SK-N-SH (cell line): ENCODE data around the gene JAKMIP3. TPM values are rescaled to one million over a fixed set of nuclear protein-coding genes. Genes with fewer than 3 reads are reported as not detected.

Source experiments
- CTCF ChIA-PET: fragments of 300-600, 350-600 bp; formaldehyde crosslinking; extraction: SDS; loops from one replicate; lab custom pipeline; 2021; lab: Yijun Ruan, JAX
- POLR2A ChIA-PET: fragments of 350-600 bp; sonication (Branson Sonifier 250); formaldehyde crosslinking; extraction: SDS; loops from one replicate; lab custom pipeline; 2020; ENCODE audit warnings: antibody characterized with exemption, inconsistent platforms; lab: Yijun Ruan, JAX
- DNase-seq: peaks from one replicate; pipeline ENCODE4 v3.0.0; 2012
- H2AFZ ChIP-seq: fragments of 200-600 bp; sonication (generic); 2 replicates; pipeline ENCODE4 v1.8.1; 2016; ENCODE audit warnings: antibody characterized with exemption, mild to moderate bottlenecking, low read depth
- H3F3A ChIP-seq: fragments of 200-600 bp; sonication (generic); replicated peaks from 2 replicates; pipeline ENCODE3; 2016; ENCODE audit warnings: antibody characterized with exemption, mild to moderate bottlenecking; ENCODE audit not compliant: insufficient read depth
- H3K27ac ChIP-seq, 2 experiments: fragments of 200-500 bp in 1 of 2; fragments of 200-600 bp in 1 of 2; sonication (Bioruptor generic) in 1 of 2; sonication (generic), shearing (Covaris generic) in 1 of 2; 2 replicates each; pipeline versions ENCODE4 v1.5.1 to v1.6.1; 2014 to 2016; ENCODE audit warnings: low read depth in 2 of 2, inconsistent platforms in 1 of 2, low read length in 1 of 2, mild to moderate bottlenecking in 1 of 2, mixed read lengths in 1 of 2
- H3K27me3 ChIP-seq: fragments of 200-600 bp; sonication (generic), shearing (Covaris generic); 2 replicates; pipeline ENCODE4 v1.6.1; 2016; ENCODE audit warnings: mixed run types; ENCODE audit not compliant: insufficient read depth
- H3K36me3 ChIP-seq, 2 experiments: fragments of 200-500 bp in 1 of 2; fragments of 200-600 bp in 1 of 2; sonication (Bioruptor generic) in 1 of 2; sonication (generic) in 1 of 2; replicated peaks in 1 of 2; 2 replicates each; pipeline versions ENCODE3 to v1.5.1; 2014 to 2016; ENCODE audit warnings: low read length in 1 of 2, mild to moderate bottlenecking in 1 of 2; ENCODE audit not compliant: insufficient read depth in 2 of 2, control insufficient read depth in 1 of 2
- H3K4me1 ChIP-seq, 2 experiments: fragments of 200-500 bp in 1 of 2; fragments of 200-600 bp in 1 of 2; sonication (Bioruptor generic) in 1 of 2; sonication (generic), shearing (Covaris generic) in 1 of 2; 2 replicates each; pipeline versions ENCODE4 v1.5.1 to v1.6.1; 2014 to 2016; ENCODE audit warnings: low read depth in 1 of 2, low read length in 1 of 2, mixed run types in 1 of 2; ENCODE audit not compliant: insufficient read depth in 2 of 2, control insufficient read depth in 1 of 2
- H3K4me2 ChIP-seq: fragments of 200-600 bp; sonication (generic), shearing (Covaris generic); 2 replicates; pipeline ENCODE4 v1.6.1; 2017; ENCODE audit warnings: mixed run types
- H3K4me3 ChIP-seq, 2 experiments: fragments of 200-500 bp in 1 of 2; fragments of 200-600 bp in 1 of 2; sonication (Bioruptor generic) in 1 of 2; sonication (generic), shearing (Covaris generic) in 1 of 2; 2 replicates each; pipeline versions ENCODE4 v1.5.1 to v1.8.1; 2014 to 2016; ENCODE audit warnings: low read depth in 2 of 2, inconsistent platforms in 1 of 2, low read length in 1 of 2, mild to moderate bottlenecking in 1 of 2, mixed read lengths in 1 of 2, moderate library complexity in 1 of 2
- H3K79me2 ChIP-seq: fragments of 200-600 bp; sonication (generic); 2 replicates; pipeline ENCODE4 v1.8.1; 2017; ENCODE audit warnings: mild to moderate bottlenecking; ENCODE audit not compliant: insufficient read depth
- H3K9ac ChIP-seq: fragments of 200-600 bp; sonication (generic); 2 replicates; pipeline ENCODE4 v1.6.1; 2017; ENCODE audit warnings: mixed run types
- H3K9me2 ChIP-seq: fragments of 200-600 bp; sonication (generic); 2 replicates; pipeline ENCODE4 v1.6.1; 2017; ENCODE audit warnings: mixed run types
- H3K9me3 ChIP-seq: fragments of 200-600 bp; sonication (generic); 2 replicates; pipeline ENCODE4 v1.6.1; 2017; ENCODE audit warnings: mixed run types, mild to moderate bottlenecking, moderate library complexity
- H4K20me1 ChIP-seq: fragments of 200-600 bp; sonication (generic); 2 replicates; pipeline ENCODE4 v1.6.1; 2017; ENCODE audit warnings: mild to moderate bottlenecking, mixed run types; ENCODE audit not compliant: insufficient read depth
- ELF1 ChIP-seq: IDR thresholded peaks from 2 replicates; pipeline ENCODE4 v1.4.0; 2012
- EZH2phosphoT487 ChIP-seq: fragments of 200-600 bp; sonication (generic); IDR thresholded peaks from 2 replicates; pipeline ENCODE4 v1.6.1; 2017; ENCODE audit warnings: low read depth, mixed run types, mild to moderate bottlenecking, antibody characterized with exemption, moderate library complexity, borderline replicate concordance
- FOSL2 ChIP-seq: IDR thresholded peaks from 2 replicates; pipeline ENCODE4 v1.4.0; 2012; ENCODE audit warnings: low read depth, mild to moderate bottlenecking, moderate library complexity, borderline replicate concordance
- FOXJ3 ChIP-seq: sonication (generic); formaldehyde crosslinking; IDR thresholded peaks from 2 replicates; pipeline ENCODE4 v1.5.1; 2020; ENCODE audit warnings: mild to moderate bottlenecking, missing genetic modification reagents
- GATA2 ChIP-seq: sonication (generic); formaldehyde crosslinking; IDR thresholded peaks from 2 replicates; pipeline ENCODE4 v1.5.0; 2020; ENCODE audit warnings: mild to moderate bottlenecking, missing genetic modification reagents
- JUND ChIP-seq: IDR thresholded peaks from 2 replicates; pipeline ENCODE4 v1.4.0; 2012
- RCOR1 ChIP-seq: fragments of 150-350 bp; IDR thresholded peaks from 2 replicates; pipeline ENCODE4 v1.6.1; 2017; ENCODE audit warnings: antibody characterized with exemption, low read length
- SMC3 ChIP-seq: IDR thresholded peaks from 2 replicates; pipeline ENCODE4 v1.6.1; 2012; ENCODE audit warnings: low read depth, low read length, improper control_type of control experiment
- TAF1 ChIP-seq: IDR thresholded peaks from 2 replicates; pipeline ENCODE4 v1.6.1; 2012; ENCODE audit warnings: low read depth, mild to moderate bottlenecking, low read length, moderate library complexity, borderline replicate concordance
- WGBS: methylation state at CpG from one replicate; pipeline ENCODE4 v1.1.6; 2017; ENCODE audit warnings: low lambda C conversion rate; 5-methylcytosine and 5-hydroxymethylcytosine counted together
- polyA plus RNA-seq, 3 experiments: library from polyadenylated mRNA; depleted of rRNA; stranded (reverse); fragments of >200 nt; gene quantifications; 2 replicates each; pipeline ENCODE4 v1.2.3, GENCODE V29; 2012
- TF ChIP-seq, protein P1 (sequence below): IDR thresholded peaks from 2 replicates; pipeline ENCODE4 v1.4.0; 2012; ENCODE audit warnings: low read depth
- TF ChIP-seq, protein P2 (sequence below): fragments of 150-350 bp; IDR thresholded peaks from 2 replicates; pipeline ENCODE4 v1.6.1; 2016; ENCODE audit warnings: mild to moderate bottlenecking, low read depth, low read length
- TF ChIP-seq, protein P3 (sequence below): IDR thresholded peaks from 2 replicates; pipeline ENCODE4 v1.4.0; 2012; ENCODE audit warnings: low read depth, borderline replicate concordance
- TF ChIP-seq, protein P4 (sequence below): IDR thresholded peaks from 2 replicates; pipeline ENCODE4 v1.4.0; 2012; ENCODE audit warnings: low read depth, borderline replicate concordance

The JAKMIP3 gene
- polyA plus RNA-seq, 1 of the 3 experiments (the other 2 are of a cell fraction): 0.02 TPM

DNA sequence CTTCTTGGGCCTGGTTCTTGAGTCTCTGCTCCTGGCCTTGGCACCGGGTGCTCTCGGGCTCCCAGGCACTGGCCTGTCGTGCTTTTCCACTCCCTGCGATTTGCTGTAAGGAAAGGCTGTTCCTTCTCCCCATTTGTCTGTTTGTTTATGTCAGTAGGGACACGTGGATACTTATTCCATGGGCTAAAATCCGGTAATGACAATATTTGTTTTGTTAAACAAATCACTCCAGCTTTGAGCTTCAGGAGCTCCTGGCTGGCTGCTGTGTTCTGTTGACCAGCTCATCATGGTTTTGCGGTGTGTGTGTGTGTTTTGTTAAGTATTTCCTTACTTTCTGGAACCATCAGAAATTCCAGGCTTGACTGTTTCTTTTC, 17.5 kb upstream of the JAKMIP3 start:
- no peak overlapping the region for H3K4me2 ChIP-seq
- no peak overlapping the region for H2AFZ ChIP-seq
- H4K20me1 ChIP-seq: no peaks in the 10 kb centered on the region
- no peaks in the 10 kb centered on the region for H3K79me2 ChIP-seq
- TF ChIP-seq FOSL2 (no peak), TAF1 (no peak), SMC3 (no peak)
- TF ChIP-seq, protein P1, sequence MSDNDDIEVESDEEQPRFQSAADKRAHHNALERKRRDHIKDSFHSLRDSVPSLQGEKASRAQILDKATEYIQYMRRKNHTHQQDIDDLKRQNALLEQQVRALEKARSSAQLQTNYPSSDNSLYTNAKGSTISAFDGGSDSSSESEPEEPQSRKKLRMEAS: no peak
- TF ChIP-seq, protein P2, sequence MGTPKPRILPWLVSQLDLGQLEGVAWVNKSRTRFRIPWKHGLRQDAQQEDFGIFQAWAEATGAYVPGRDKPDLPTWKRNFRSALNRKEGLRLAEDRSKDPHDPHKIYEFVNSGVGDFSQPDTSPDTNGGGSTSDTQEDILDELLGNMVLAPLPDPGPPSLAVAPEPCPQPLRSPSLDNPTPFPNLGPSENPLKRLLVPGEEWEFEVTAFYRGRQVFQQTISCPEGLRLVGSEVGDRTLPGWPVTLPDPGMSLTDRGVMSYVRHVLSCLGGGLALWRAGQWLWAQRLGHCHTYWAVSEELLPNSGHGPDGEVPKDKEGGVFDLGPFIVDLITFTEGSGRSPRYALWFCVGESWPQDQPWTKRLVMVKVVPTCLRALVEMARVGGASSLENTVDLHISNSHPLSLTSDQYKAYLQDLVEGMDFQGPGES: no peak
- ChIA-PET CTCF (interaction anchor here (0.7 to 1.9 kb wide), 4 partner anchors 10 to 163 kb away, joined by 3 to 4 read pairs (median 4); no protein-coding TSS in a partner anchor), POLR2A (no interaction called here)
- H3K27me3 ChIP-seq: no peaks in the 10 kb centered on the region
- H3K9me3 ChIP-seq: no peaks in the 10 kb centered on the region
- no peaks in the 10 kb centered on the region for H3K36me3 ChIP-seq
- H3F3A ChIP-seq: no peaks in the 10 kb centered on the region
- DNase-seq: no peak
- no peak overlapping the region for H3K27ac ChIP-seq
- 53% methylated on average over 7 of the region's 7 CpGs for WGBS
- no peaks in the 10 kb centered on the region for H3K4me1 ChIP-seq
- no peaks in the 10 kb centered on the region for H3K9me2 ChIP-seq
- no peak overlapping the region for H3K9ac ChIP-seq
- H3K4me3 ChIP-seq: no peak overlapping the region

DNA sequence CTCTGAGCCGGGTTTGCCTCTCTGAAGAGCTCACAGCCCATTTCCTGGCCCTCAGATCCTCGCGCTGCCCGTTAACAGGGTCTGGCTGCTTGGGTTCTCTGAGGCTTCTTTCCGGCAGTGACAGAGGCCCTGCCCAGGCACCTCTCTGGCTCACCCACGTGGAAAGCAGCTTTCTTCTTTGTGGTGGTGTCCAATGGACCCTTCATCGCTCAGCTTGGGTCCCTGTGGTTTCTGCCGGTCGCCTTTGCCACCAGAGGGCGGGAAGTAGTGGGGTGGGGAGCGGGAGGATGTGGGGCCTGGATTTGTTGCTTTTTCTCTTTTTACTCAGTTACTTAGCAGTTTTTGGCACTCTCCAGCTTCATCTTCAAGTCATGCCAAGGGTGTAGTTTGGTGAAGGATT, 15.6 kb upstream of the JAKMIP3 start:
- DNase-seq: no peak
- 64% methylated on average over 11 of the region's 11 CpGs for WGBS
- Histone ChIP-seq H2AFZ (no peak overlapping the region), H3K79me2 (no peaks in the 10 kb centered on the region), H3K27me3 (no peaks in the 10 kb centered on the region), H3K4me2 (no peak overlapping the region), H3K4me3 (no peak overlapping the region), H4K20me1 (no peaks in the 10 kb centered on the region), H3K4me1 (no peaks in the 10 kb centered on the region), H3K36me3 (no peaks in the 10 kb centered on the region), H3K27ac (no peak overlapping the region), H3K9me2 (no peaks in the 10 kb centered on the region), H3F3A (no peaks in the 10 kb centered on the region), H3K9ac (no peak overlapping the region), H3K9me3 (no peaks in the 10 kb centered on the region)
- TF ChIP-seq, protein P3, sequence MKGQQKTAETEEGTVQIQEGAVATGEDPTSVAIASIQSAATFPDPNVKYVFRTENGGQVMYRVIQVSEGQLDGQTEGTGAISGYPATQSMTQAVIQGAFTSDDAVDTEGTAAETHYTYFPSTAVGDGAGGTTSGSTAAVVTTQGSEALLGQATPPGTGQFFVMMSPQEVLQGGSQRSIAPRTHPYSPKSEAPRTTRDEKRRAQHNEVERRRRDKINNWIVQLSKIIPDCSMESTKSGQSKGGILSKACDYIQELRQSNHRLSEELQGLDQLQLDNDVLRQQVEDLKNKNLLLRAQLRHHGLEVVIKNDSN: no peak
- TF ChIP-seq SMC3 (no peak), GATA2 (CRISPR knock-in tag) (no peak), RCOR1 (no peak), JUND (no peak), FOXJ3 (CRISPR knock-in tag) (no peak)
- ChIA-PET CTCF (interaction anchor here (1.2 kb wide), 1 partner anchor 26 kb away, joined by 3 read pairs; no protein-coding TSS in a partner anchor), POLR2A (no interaction called here)

DNA sequence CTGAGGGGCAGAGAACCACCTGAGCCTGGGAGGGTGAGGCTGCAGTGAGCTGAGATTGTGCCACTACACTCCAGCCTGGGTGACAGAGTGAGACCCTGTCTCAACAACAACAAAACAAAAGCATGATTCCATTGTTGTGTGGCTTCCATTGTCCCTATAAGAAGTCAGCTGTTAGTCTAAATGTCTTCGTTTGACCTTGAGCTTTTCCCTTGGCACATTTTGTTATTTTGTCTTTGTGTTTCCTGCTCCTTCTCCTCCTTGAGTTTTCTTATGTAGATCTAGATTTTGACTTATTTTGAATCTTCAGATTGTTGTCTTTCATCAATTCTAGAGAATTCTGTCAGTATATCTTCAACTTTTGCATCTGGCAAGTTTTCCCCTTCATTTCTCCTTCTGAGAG, 13.6 kb upstream of the JAKMIP3 start:
- no peak overlapping the region for H2AFZ ChIP-seq
- ChIA-PET CTCF (interaction anchor here (1.3 kb wide), 1 partner anchor 90 kb away, joined by 3 read pairs; no protein-coding TSS in a partner anchor), POLR2A (no interaction called here)
- H3K9me3 ChIP-seq: no peaks in the 10 kb centered on the region
- no peak overlapping the region for H3K4me2 ChIP-seq
- no peak overlapping the region for H3K4me3 ChIP-seq
- DNase-seq: no peak
- 32% methylated on average over 1 of the region's 1 CpG for whole genome bisulfite sequencing
- no peaks in the 10 kb centered on the region for H3F3A ChIP-seq
- H3K36me3 ChIP-seq: no peaks in the 10 kb centered on the region
- TF ChIP-seq, protein P1: no peak
- no peak for TF ChIP-seq ELF1
- no peak for TF ChIP-seq FOSL2
- TF ChIP-seq EZH2phosphoT487: no peak
- TF ChIP-seq, protein P4, sequence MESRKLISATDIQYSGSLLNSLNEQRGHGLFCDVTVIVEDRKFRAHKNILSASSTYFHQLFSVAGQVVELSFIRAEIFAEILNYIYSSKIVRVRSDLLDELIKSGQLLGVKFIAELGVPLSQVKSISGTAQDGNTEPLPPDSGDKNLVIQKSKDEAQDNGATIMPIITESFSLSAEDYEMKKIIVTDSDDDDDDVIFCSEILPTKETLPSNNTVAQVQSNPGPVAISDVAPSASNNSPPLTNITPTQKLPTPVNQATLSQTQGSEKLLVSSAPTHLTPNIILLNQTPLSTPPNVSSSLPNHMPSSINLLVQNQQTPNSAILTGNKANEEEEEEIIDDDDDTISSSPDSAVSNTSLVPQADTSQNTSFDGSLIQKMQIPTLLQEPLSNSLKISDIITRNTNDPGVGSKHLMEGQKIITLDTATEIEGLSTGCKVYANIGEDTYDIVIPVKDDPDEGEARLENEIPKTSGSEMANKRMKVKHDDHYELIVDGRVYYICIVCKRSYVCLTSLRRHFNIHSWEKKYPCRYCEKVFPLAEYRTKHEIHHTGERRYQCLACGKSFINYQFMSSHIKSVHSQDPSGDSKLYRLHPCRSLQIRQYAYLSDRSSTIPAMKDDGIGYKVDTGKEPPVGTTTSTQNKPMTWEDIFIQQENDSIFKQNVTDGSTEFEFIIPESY: no peak
- no peaks in the 10 kb centered on the region for H3K27me3 ChIP-seq
- H3K79me2 ChIP-seq: no peaks in the 10 kb centered on the region
- H3K4me1 ChIP-seq: no peaks in the 10 kb centered on the region; a peak in 1 of 4 replicates
- H3K9me2 ChIP-seq: no peaks in the 10 kb centered on the region
- no peaks in the 10 kb centered on the region for H4K20me1 ChIP-seq
- H3K27ac ChIP-seq: no peak overlapping the region
- no peak overlapping the region for H3K9ac ChIP-seq
